Cardiac fibroblast (primary cell): Measurements from ENCODE around the gene DNMT3L.
"Not testable (repeated sequence)": the region's sequence is repeated elsewhere in the genome, so short reads cannot be mapped to it uniquely, and the experiment has no call there.

Experiments used
- DNase-seq, 2 donors: peaks; one replicate each; pipeline versions ENCODE4 v3.0.0 to v3.0.0-alpha.2; 2010; ENCODE audit warnings: low read depth in 2 of 2
- H3K4me3 ChIP-seq, 2 donors: replicated peaks in 1 of 2; 1 replicate in 1 of 2; 2 replicates in 1 of 2; pipeline ENCODE4 v1.5.1; 2011; ENCODE audit warnings: low read depth in 2 of 2, low read length in 2 of 2, mild to moderate bottlenecking in 2 of 2, moderate library complexity in 1 of 2
- TF ChIP-seq, protein P1 (sequence below): IDR thresholded peaks from one replicate; pipeline ENCODE4 v1.5.1; 2011; ENCODE audit warnings: low read depth, mild to moderate bottlenecking, low read length, inconsistent platforms

DNMT3L gene

DNA sequence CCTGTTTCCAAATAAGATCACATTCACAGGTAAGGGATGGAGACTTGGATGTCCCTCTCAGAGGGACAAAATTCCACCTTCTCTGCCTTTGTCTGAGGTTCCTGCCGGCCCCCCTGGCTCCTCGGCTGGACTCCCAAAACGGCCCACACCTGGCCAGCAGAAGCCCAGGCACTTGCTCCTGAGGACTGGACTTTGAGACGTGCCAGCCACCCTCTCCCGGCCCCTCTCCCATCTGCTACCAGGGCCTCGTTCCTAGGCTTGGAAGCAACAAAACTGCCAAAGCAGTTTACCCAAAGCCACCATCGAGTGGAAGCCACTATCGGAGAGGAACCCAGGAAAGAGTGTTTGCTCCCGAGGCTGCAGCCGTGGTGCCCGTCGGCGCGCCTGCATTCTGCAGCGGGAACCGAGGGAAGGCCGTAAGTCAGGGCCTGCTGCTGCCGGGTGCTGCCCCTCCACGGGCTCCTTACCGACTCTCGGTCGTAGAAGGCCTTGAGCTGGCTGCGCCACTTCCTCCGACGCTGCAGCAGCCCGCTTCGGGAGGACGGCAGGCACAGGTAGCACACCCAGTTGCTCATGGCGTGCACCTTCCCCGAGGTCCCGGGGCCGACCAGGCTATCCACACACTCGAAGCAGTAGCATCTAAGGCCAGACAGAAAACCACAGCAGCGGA is 3.5 kb downstream of the DNMT3L start:
- H3K4me3 ChIP-seq = no peak overlapping the region
- TF ChIP-seq, protein P1, sequence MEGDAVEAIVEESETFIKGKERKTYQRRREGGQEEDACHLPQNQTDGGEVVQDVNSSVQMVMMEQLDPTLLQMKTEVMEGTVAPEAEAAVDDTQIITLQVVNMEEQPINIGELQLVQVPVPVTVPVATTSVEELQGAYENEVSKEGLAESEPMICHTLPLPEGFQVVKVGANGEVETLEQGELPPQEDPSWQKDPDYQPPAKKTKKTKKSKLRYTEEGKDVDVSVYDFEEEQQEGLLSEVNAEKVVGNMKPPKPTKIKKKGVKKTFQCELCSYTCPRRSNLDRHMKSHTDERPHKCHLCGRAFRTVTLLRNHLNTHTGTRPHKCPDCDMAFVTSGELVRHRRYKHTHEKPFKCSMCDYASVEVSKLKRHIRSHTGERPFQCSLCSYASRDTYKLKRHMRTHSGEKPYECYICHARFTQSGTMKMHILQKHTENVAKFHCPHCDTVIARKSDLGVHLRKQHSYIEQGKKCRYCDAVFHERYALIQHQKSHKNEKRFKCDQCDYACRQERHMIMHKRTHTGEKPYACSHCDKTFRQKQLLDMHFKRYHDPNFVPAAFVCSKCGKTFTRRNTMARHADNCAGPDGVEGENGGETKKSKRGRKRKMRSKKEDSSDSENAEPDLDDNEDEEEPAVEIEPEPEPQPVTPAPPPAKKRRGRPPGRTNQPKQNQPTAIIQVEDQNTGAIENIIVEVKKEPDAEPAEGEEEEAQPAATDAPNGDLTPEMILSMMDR = no peak
- DNase-seq = no peak

DNA sequence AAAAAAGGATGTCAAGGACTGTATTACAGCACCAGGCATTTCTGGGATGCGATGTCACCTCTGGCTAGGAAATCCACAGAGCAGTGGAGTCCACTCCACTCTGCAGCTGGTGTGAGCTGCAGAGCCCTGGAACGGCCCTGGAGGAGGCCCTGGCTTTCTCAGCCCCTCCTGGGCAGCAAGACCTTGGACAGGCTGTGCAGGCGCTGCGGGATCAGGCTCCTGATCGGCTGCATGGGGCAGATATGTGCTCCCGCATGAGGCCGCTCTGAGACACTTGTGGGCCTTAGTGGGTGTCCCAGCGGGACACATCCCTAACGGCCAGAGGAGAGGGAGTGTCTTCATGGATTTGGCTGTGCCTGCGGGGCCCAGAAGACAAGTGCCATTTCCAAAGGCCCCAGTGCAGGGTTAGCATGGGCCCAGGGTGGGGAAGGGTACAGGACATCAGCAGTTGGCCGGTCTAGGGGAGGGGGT is 6.2 kb downstream of the DNMT3L start:
- TF ChIP-seq, protein P1 = no peak
- peak in 1 of 2 donors; percentile 7 for DNase-seq

DNA sequence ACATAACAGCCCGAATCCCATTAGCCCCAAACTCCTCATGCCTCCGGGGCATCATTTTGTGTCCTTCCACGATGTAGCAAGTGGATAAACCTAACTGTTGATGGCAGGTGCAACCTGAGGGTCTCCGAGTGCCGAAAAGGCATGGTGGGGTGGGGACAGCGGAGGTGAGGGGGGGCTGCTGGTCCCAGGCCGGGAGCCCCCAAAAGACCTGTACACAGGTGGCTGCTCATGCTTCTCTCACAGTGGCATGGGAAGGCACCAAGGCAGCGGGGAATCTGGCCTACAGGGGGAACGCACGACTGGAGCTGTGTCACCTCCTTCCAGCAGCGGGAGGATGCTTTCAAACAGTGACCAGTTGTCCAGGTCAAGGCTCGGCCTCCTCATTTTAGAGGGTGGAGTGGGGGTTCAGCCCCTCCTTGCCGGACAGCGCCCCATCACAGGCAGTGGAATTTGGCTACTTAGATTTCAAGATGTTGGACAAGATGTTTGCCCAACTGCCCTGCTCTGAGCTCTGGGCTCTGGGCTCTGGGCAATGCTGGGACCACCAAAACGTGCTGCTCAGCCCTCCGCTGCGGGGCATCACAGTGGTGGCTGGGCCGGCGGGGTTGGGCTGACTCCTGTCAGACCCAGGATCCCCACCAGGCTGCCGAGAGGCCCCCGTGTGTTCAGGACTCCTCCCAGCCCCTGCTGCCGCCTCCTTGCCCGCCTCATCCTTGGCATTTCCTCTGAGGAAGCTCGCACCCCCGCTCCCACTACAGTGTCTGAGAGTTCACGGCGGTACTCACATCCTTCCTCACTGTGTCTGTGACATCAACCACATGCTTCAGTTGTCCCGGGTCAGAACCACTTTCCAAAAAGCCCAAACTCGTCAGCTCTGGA is 7.6 kb downstream of the DNMT3L start:
- no peak overlapping the region for H3K4me3 ChIP-seq
- TF ChIP-seq, protein P1 = no peak
- no peak for DNase-seq

More for the DNA sequence above, 6.2 kb downstream of the DNMT3L start:
- no peak overlapping the region for H3K4me3 ChIP-seq

DNA sequence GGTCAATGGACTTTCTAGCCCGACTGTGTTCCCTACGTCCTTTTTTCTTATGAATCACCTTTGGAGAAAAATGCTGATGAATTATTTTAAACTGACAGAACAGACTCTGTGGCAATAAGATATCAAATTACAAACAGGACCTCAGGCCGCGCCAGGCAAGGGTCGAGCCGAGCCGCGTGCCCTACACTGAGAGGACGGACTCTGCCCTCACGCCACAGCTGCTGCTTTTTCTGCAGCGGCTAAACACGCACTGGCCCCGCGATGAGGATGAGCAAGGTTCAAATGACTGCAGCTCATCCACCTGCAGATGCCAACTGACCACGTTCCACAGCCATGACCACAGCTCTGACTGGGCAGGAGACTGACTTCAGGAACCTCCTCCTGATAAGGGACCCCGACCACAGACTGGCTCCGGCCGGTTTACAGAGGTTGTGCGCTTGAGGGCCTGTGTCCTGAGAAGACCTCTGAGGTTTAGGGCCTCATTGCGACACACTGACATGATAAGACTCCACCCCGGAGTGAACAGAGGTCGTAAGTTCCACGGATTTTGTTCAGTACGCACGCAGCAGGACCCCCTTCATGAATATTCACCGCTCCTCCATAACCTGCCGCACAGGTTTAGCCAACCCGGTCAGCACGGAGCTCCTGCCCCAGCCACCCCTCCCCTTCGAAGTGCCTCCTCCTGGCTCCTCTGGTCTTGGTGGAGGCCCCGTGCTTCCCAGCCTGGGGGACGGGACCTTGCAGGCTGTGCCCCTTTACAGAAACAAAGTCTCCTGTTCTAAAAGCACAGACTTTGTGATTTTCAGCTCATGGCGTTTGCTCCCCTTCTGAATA is 12.3 kb downstream of the DNMT3L start:
- not testable (repeated sequence) for DNase-seq, H3K4me3 ChIP-seq

DNA sequence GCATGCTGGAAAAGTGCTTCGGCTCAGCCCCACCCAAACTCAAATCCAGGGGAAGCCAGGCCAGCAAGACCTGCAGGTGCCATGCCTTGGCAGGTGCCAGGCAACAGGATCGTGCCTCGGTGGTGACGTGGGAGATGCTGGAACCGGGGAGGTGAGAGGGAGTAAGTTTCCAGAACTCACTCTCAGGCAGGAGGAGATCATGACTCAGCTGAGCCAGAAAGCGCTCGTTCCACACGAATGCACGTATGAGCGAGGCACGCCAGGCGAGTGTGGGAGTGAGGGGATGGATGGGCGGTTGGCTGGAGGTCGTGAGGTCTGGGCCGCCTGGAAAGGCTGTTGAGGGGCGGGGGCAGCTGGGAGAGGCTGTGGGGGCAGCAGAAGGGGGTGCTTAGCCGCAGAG is 13.8 kb downstream of the DNMT3L start:
- not testable (repeated sequence) for DNase-seq, H3K4me3 ChIP-seq

DNA sequence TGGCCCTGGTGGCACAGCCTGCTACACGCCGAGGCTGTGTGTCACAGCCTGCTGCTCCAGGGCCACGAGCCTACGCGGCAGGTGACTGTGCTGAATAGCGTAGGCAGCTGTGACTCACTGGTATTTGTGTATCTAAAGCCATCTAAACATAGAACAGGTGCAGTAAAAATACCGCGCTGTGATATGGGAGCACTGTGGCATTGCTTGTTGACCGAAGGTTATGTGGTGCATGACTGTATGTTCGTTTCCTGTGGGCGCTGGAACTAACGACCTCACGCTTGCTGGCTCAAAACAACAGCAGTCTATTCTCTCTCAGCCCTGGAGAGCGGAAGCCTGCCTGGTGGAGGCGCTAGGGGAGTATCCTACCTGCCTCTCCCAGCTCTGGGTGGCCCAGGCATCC is 17.7 kb downstream of the DNMT3L start:
- DNase-seq = not testable (repeated sequence)

DNA sequence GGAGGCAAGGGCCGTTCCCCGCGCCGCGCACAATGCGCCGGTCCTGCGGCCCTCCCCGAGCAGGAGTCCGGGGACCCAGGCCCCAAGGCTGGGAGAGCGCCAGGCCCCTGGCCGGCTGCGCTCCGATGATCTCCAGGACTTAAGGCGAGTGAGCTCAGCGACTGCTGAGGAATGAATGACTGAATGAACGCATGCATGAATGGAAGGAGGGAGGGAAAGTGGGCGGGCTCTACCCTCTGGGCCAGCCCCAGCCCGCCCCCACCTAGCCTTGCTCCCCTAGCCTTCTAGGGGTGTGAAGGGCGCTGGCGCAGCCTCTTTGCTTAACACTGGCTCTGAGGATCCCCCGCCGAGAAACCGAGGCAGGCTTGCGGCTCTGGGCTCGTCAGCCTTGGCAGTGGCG is 20.4 kb downstream of the DNMT3L start:
- not testable (repeated sequence) for DNase-seq, H3K4me3 ChIP-seq

More for the DNA sequence above, 17.7 kb downstream of the DNMT3L start:
- not testable (repeated sequence) for H3K4me3 ChIP-seq

DNA sequence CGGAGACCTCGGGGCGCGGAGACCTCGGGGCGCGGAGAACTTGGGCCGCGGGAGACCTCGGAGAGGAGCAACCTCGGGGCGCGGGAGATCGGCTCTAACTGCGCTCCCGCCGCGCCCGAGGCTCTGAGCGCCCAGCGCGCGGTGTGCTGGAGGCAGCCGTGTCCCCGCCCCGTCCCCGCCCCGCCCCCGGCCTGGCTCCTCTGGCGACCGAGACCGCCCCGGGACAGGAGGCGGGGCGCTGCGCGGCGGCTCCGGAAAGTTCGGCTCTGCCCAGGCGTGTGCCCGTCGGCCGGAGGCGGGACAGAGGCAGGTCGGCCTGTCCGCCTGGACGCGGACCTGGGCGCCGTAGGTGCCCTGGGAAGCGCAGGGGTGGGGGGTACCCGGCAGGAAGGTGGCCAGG is 20.9 kb downstream of the DNMT3L start, which contains the start of gene ICOSLG:
Gene ICOSLG, minus strand, starts transcription at position 102 of the 400 bp plus-strand sequence. CDS start 126 bp downstream, outside the sequence.
- H3K4me3 ChIP-seq, DNase-seq: not testable (repeated sequence)

DNA sequence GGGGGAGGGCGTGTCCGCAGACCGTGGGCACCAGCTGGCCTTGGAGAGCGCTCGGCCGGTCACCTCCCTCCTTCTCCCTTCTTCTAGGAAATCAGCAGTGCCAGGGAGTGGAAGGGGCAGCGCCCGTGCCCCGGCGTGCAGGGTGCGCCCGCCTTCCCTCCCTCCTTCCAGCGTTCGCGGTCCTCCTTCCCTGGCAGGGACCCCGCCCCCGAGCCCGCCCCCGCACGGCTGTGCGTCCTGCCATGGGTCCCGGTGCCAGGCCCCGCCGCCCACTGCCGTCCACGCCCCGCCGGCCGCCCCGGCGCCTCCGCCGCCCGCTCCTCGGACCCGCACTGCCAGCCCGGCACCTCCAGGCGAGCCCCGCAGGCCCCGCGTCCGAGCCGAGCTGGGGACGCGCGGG is 21.3 kb downstream of the DNMT3L start:
- not testable (repeated sequence) for H3K4me3 ChIP-seq, DNase-seq

DNA sequence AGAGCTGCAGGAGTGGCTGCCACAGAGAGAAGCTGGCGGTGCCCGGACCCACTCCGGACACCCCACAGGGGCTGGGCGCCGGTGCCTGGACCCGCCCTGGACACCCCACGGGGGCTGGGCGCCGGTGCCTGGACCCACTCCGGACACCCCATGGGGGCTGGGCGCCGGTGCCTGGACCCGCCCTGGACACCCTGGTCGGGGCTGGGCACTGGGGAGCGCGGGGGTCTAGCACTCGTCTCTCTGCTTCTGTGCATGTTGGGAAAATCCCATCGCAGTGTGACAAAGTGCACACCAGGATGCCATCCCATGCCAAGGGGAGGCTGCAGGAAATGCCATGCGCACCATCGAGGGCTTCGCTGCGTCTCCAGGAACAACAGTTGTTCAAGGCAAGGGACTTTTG is 32.1 kb downstream of the DNMT3L start:
- not testable (repeated sequence) for H3K4me3 ChIP-seq, DNase-seq

DNA sequence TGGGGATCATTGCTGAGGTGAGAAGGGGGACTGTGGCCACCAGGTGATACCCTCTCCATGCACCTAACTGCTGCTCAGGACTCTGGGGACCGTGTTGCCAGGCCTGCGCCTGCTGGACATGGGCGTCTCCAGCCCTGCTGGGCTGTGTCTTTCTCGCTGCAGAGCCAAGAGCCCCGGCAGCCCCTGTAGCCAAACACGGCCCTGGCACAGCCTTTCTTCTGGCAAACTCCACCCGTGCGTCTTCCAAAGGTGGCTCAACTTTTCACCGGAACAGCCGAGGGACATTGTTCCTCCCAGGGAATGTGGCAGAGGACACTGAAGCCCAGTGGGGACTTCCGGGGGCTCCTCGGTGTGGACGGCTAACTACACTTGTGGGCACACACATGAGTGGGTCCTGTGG is 33.6 kb downstream of the DNMT3L start:
- not testable (repeated sequence) for DNase-seq, H3K4me3 ChIP-seq

DNA sequence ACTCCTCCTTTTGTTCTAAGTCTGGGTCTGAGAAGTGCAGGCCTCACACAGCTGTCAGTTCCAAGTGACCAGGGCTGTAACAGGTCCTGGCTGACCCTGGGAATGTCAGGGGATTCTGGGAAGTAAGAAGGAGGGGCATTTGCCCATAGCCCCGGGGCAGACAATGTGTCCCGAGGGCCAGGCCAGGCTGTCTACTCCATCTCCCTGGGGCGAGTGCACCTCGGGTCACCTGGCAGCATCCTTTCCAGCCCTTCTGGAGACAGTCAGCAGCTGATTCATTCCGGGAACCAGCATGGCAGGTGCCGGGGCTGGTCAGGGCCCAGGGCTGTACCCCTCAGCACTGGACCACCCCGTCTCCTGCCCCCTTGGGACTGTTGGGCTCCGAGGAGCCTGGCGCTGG is 34.1 kb downstream of the DNMT3L start:
- DNase-seq = not testable (repeated sequence)

DNA sequence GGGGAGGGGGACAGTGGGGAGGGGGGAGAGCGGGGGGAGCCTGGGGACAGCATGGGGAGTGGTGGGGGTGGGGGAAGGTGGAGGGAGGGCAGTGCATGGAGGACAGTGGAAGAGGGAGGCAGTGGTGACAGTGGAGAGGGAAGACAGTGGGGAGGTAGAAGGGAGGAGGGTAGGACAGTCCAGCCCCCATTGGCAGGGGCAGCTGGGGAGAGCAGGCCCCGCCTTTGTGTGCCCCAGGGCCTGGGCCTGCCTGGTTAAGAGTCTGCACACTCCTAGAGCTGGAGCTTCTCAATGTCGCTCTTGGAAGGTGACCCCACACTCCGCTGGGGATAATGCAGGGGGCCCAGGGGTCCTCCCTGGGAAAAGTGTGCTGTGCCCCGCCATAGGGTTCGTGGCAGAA is 36.1 kb downstream of the DNMT3L start:
- H3K4me3 ChIP-seq, DNase-seq: not testable (repeated sequence)

More for the DNA sequence above, 34.1 kb downstream of the DNMT3L start:
- H3K4me3 ChIP-seq = not testable (repeated sequence)

DNA sequence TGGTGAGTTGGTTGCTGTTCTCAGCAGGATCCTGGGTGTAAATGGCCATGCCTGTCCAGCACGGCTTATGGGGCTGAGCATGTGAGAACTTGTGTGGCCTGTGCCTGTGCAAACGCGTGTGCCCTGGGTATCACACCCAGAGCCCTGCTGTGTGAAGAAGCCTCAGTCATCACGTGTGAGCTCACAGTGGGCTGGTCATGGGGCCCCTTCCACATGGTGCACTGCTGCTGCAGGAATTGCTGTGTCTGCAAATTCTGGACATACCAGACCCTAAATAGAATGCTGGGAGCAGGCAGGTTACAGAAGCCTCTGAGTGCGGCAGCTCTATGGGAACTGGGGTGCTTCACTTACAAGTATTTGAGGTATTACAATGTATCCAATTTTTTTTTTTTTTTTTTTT is 38.4 kb downstream of the DNMT3L start:
- not testable (repeated sequence) for DNase-seq, H3K4me3 ChIP-seq
